Upper lobe of left lung (tissue), 6 donors: ENCODE data around the gene CHIC2. TPM values are rescaled to one million over a fixed set of nuclear protein-coding genes. Genes with fewer than 3 reads are reported as not detected.
"Not testable (repeated sequence)": the region's sequence is repeated elsewhere in the genome, so short reads cannot be mapped to it uniquely, and the experiment has no call there.

Experiments
- ATAC-seq, 2 donors: fragments of 200-7000 bp; cut with Tn5 transposase; one replicate each; pipeline ENCODE4 v1.9.1; 2022; ENCODE audit warnings: mild to moderate bottlenecking in 2 of 2, moderate library complexity in 2 of 2; ENCODE audit not compliant: low FRiP score in 2 of 2
- DNase-seq, 2 donors: peaks; one replicate each; pipeline ENCODE4 v3.0.0-alpha.2; 2019 to 2020
- H3K27ac ChIP-seq, 4 donors: fragments of 200-600 bp; sonication (generic); one replicate each; pipeline ENCODE4 v1.5.1; 2016 to 2019
- H3K27me3 ChIP-seq, 4 donors: fragments of 200-600 bp; sonication (generic); one replicate each; pipeline ENCODE4 v1.5.1; 2017 to 2019
- H3K36me3 ChIP-seq, 4 donors: fragments of 200-600 bp; sonication (generic); one replicate each; pipeline ENCODE4 v1.5.1; 2016 to 2019
- H3K4me1 ChIP-seq, 4 donors: fragments of 200-600 bp; sonication (generic); one replicate each; pipeline ENCODE4 v1.5.1; 2018 to 2019
- H3K4me3 ChIP-seq, 4 donors: fragments of 200-600 bp; sonication (generic); one replicate each; pipeline ENCODE4 v1.5.1; 2017 to 2019; ENCODE audit warnings: mild to moderate bottlenecking in 2 of 4, moderate library complexity in 1 of 4
- H3K9me3 ChIP-seq, 4 donors: fragments of 200-600 bp; sonication (generic); one replicate each; pipeline ENCODE4 v1.5.1; 2018 to 2019
- EP300 ChIP-seq, 4 donors: sonication (generic); formaldehyde crosslinking; IDR thresholded peaks; one replicate each; pipeline ENCODE4 v1.5.1; 2017; ENCODE audit warnings: antibody characterized with exemption in 4 of 4, control low read depth in 2 of 4
- POLR2A ChIP-seq, 4 donors: fragments of 450-650 bp; IDR thresholded peaks; one replicate each; pipeline ENCODE4 v1.5.1; 2016 to 2017; ENCODE audit warnings: antibody characterized with exemption in 4 of 4, mild to moderate bottlenecking in 2 of 4
- POLR2AphosphoS5 ChIP-seq, 2 donors: sonication (generic); formaldehyde crosslinking; IDR thresholded peaks; one replicate each; pipeline ENCODE4 v1.5.1; 2017; ENCODE audit warnings: antibody characterized with exemption in 2 of 2
- WGBS, 2 donors: methylation state at CpG; one replicate each; pipeline ENCODE4 v1.1.5; 2017 to 2018; 5-methylcytosine and 5-hydroxymethylcytosine counted together
- total RNA-seq, 6 donors: library from RNA; depleted of rRNA in 4 of 6; stranded (reverse); fragments of >200 nt in 4 of 6; gene quantifications; one replicate each; pipeline versions ENCODE4 v1.1.0 to v1.2.1, GENCODE V29; 2016 to 2021
- TF ChIP-seq, protein P1 (sequence below), 6 experiments: fragments of 450-650 bp in 4 of 6; fragments of 200-600 bp in 2 of 6; sonication (generic) in 2 of 6; IDR thresholded peaks; one replicate each; pipeline ENCODE4 v1.5.1; 2016 to 2019; ENCODE audit warnings: antibody characterized with exemption in 6 of 6
- donor health status: DM: no; HTN: no; CAD: no; lungs with moderate emphysema.
- donor health status: DM: no; HTN: yes; CAD: no; lungs with severe emphysema.

Gene CHIC2
- total RNA-seq, 6 donors from 2014 or later: 22.5 to 93.2 (median 37.6) TPM

DNA sequence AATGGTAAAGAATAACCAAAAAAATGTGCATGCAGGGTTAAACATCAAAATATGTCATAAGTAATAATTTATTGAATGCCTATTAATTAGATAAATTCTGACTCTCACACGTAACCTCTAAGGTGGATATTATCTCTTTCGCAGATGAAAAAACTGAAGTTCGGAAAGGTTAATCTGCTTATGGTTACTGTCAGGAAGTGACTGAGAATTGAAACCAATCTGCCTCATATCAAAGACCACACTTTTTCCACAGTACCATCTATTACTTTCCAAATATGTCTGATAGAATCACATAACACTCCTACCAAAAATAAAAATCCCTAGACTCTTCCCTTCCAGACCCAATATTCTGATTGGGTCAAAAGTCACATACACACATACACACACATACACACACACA, 6.2 kb downstream of the CHIC2 start:
- TF ChIP-seq, protein P1, sequence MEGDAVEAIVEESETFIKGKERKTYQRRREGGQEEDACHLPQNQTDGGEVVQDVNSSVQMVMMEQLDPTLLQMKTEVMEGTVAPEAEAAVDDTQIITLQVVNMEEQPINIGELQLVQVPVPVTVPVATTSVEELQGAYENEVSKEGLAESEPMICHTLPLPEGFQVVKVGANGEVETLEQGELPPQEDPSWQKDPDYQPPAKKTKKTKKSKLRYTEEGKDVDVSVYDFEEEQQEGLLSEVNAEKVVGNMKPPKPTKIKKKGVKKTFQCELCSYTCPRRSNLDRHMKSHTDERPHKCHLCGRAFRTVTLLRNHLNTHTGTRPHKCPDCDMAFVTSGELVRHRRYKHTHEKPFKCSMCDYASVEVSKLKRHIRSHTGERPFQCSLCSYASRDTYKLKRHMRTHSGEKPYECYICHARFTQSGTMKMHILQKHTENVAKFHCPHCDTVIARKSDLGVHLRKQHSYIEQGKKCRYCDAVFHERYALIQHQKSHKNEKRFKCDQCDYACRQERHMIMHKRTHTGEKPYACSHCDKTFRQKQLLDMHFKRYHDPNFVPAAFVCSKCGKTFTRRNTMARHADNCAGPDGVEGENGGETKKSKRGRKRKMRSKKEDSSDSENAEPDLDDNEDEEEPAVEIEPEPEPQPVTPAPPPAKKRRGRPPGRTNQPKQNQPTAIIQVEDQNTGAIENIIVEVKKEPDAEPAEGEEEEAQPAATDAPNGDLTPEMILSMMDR (IDR thresholded peaks at IDR 0.05): no peak
- no peak for TF ChIP-seq POLR2AphosphoS5 (IDR thresholded peaks at IDR 0.05)
- TF ChIP-seq POLR2A (IDR thresholded peaks at IDR 0.05): no peak
- TF ChIP-seq EP300 (IDR thresholded peaks at IDR 0.05): no peak
- no peaks in the 10 kb centered on the region for H3K36me3 ChIP-seq
- no peaks in the 10 kb centered on the region for H3K27me3 ChIP-seq
- H3K4me1 ChIP-seq: peaks cover 40 to 51% (median 45%) of the 10 kb centered on the region in 4 donors
- DNase-seq: no peak
- WGBS, 2 donors: 53 to 75% methylated on average over 3 of the region's 3 CpGs
- no peaks in the 10 kb centered on the region for H3K9me3 ChIP-seq
- no peak overlapping the region for H3K4me3 ChIP-seq
- no peak for ATAC-seq
- H3K27ac ChIP-seq: no peak overlapping the region

DNA sequence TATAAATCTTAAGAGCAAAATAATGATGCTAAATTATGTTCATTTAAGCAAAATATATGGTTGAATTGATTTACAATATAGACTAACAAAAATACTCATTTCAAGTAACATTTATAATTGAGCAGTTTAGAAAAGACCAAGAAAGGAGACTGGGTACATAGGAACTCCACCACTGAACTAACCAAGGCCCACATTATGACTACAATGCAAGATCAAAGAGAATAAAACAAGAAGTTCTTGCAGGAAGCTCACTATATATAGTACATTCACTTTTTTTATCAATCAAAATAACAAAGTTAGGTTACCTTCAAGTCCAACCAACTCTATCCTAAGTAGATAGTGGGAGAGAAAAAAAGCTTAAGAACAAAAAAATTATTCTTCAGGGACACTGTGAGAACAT, 8.0 kb downstream of the CHIC2 start:
- H3K27ac ChIP-seq: no peak overlapping the region
- TF ChIP-seq, protein P1 (IDR thresholded peaks at IDR 0.05): no peak
- TF ChIP-seq POLR2AphosphoS5 (IDR thresholded peaks at IDR 0.05) (no peak), POLR2A (IDR thresholded peaks at IDR 0.05) (no peak), EP300 (IDR thresholded peaks at IDR 0.05) (no peak)
- DNase-seq: no peak
- H3K36me3 ChIP-seq: no peaks in the 10 kb centered on the region
- peaks cover 25 to 46% (median 38%) of the 10 kb centered on the region in 4 donors for H3K4me1 ChIP-seq
- H3K4me3 ChIP-seq: no peak overlapping the region
- H3K27me3 ChIP-seq: no peaks in the 10 kb centered on the region
- ATAC-seq: no peak
- H3K9me3 ChIP-seq: no peaks in the 10 kb centered on the region

DNA sequence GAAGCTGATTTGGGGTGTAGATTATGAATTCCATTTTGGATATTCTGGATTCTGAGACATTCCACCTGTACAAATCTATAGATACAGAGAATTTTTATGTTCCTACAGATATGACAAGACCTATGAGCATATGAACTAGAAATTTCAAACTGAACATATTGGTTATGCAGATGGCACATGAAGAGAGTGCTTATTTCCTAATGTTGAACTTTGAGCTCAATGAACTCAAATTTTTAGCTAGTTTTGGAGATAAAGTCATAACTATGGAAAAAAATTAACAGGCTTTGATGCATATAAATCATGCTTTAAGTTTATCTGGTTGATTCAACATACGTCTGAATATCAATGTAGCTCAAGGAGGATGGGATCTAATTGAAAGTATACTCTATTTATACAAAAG, 8.9 kb downstream of the CHIC2 start:
- WGBS, 2 donors: 95 to 100% methylated on average over 1 of the region's 1 CpG
- H3K4me3 ChIP-seq: no peak overlapping the region
- peaks cover 25 to 48% (median 36%) of the 10 kb centered on the region in 4 donors for H3K4me1 ChIP-seq
- no peak for DNase-seq
- TF ChIP-seq, protein P1 (IDR thresholded peaks at IDR 0.05): no peak
- TF ChIP-seq POLR2A (IDR thresholded peaks at IDR 0.05) (no peak), EP300 (IDR thresholded peaks at IDR 0.05) (no peak)
- H3K36me3 ChIP-seq: no peaks in the 10 kb centered on the region
- no peak for ATAC-seq
- no peak overlapping the region for H3K27ac ChIP-seq
- H3K27me3 ChIP-seq: no peaks in the 10 kb centered on the region
- no peaks in the 10 kb centered on the region for H3K9me3 ChIP-seq

DNA sequence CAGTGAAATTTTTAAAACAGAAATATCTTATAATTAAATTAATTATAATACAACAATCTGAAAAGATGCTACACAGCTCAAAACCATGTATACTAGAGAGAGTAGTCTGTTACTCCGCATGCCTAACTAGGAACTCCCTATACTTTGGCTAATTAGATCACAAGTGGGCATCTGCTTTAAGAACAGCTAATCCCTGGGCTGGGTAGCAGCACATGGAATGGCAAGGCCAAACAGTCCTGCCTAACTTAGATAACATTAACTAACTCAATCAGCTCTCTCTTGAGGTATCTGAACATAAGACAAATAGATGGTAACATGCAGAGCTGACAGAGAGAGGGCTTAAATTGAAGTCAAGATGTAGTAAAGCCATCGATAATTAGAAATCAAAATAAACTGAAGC, 9.9 kb downstream of the CHIC2 start:
- WGBS, 2 donors: 86 to 94% methylated on average over 2 of the region's 2 CpGs
- ATAC-seq (no peak), DNase-seq (no peak)
- TF ChIP-seq POLR2AphosphoS5 (IDR thresholded peaks at IDR 0.05) (no peak), POLR2A (IDR thresholded peaks at IDR 0.05) (no peak), EP300 (IDR thresholded peaks at IDR 0.05) (no peak)
- TF ChIP-seq, protein P1 (IDR thresholded peaks at IDR 0.05): no peak
- no peaks in the 10 kb centered on the region for H3K27me3 ChIP-seq
- no peak overlapping the region for H3K4me3 ChIP-seq
- H3K4me1 ChIP-seq: peaks cover 16 to 46% (median 34%) of the 10 kb centered on the region in 4 donors
- H3K27ac ChIP-seq: no peak overlapping the region
- H3K9me3 ChIP-seq: no peaks in the 10 kb centered on the region
- H3K36me3 ChIP-seq: no peaks in the 10 kb centered on the region

DNA sequence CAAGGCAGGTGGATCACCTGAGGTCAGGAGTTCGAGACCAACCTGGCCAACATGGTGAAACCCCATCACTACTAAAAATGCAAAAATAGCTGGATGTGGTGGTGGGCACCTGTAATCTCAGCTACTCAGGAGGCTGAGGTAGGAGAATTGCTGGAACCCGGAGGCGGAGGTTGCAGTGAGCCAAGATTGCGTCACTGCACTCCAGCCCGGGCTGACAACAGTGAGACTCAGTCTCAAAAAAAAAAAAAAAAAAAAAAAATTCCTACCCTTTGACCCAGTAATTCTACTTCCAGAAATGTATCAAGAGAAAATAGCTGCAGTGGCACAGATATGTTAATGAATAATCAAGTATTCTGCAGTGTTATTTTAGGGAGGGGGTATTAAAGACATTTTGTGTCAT, 11.1 kb downstream of the CHIC2 start:
- WGBS, 2 donors: 72 to 74% methylated on average over 5 of the region's 5 CpGs
- not testable (repeated sequence) for H3K4me3 ChIP-seq, H3K27me3 ChIP-seq, H3K36me3 ChIP-seq, H3K27ac ChIP-seq, ATAC-seq, H3K9me3 ChIP-seq
- peak in 1 of 2 donors; percentile 31 for DNase-seq
- H3K4me1 ChIP-seq: peaks cover 13 to 37% (median 29%) of the 10 kb centered on the region in 4 donors
